Measurements from ENCODE around the gene TSKS. TPM values are rescaled to one million over a fixed set of nuclear protein-coding genes. Genes with fewer than 3 reads are reported as not detected.
A peak's percentile ranks its signal among the peaks of the same experiment; 100 is the strongest.

TSKS gene
- total RNA-seq, 1 donor from 2014 or later, result 0.17 TPM

GRCh38 chr19:49792829-49793560 is 29.9 kb upstream of the TSKS start:
- no peak for DNase-seq

- no peak for DNase-seq
Measured at GRCh38 chr19:49791776-49792445, 28.8 kb upstream of the TSKS start.

- DNase-seq, result no peak
Measured at GRCh38 chr19:49790866-49791265, 27.8 kb upstream of the TSKS start.

- DNase-seq, result no peak
Measured at GRCh38 chr19:49788857-49789256, 25.8 kb upstream of the TSKS start.

- no peak for DNase-seq
Measured at GRCh38 chr19:49787746-49788145, 24.6 kb upstream of the TSKS start.

GRCh38 chr19:49786376-49786820 is 23.3 kb upstream of the TSKS start:
- no peak for DNase-seq

- no peak for DNase-seq
Measured at GRCh38 chr19:49782515-49782914, 19.4 kb upstream of the TSKS start.

- DNase-seq, result no peak
Measured at GRCh38 chr19:49781394-49781793, 18.3 kb upstream of the TSKS start.

- DNase-seq, result no peak
Measured at GRCh38 chr19:49780861-49781260, 17.8 kb upstream of the TSKS start.

GRCh38 chr19:49779731-49780555 is 16.8 kb upstream of the TSKS start:
- no peak for DNase-seq

- no peak for DNase-seq
Measured at GRCh38 chr19:49776371-49776764, 13.3 kb upstream of the TSKS start.

GRCh38 chr19:49775742-49776370 is 12.8 kb upstream of the TSKS start:
- no peak for DNase-seq

- DNase-seq, result no peak
Measured at GRCh38 chr19:49774969-49775368, 11.9 kb upstream of the TSKS start.

GRCh38 chr19:49773663-49774350 is 10.7 kb upstream of the TSKS start:
- no peak for DNase-seq

- no peak for DNase-seq
Measured at GRCh38 chr19:49772850-49773432, 9.8 kb upstream of the TSKS start.

GRCh38 chr19:49771674-49772139 is 8.6 kb upstream of the TSKS start:
- DNase-seq, result no peak

- DNase-seq, result no peak
Measured at GRCh38 chr19:49770529-49770928, 7.4 kb upstream of the TSKS start.

GRCh38 chr19:49767967-49768581 is 5.0 kb upstream of the TSKS start:
- DNase-seq, result peak; percentile 16

- peak; percentile 28 for DNase-seq
Measured at GRCh38 chr19:49767381-49767780, 4.3 kb upstream of the TSKS start.

- DNase-seq, result no peak
Measured at GRCh38 chr19:49766930-49767299, 3.8 kb upstream of the TSKS start, which contains the start of gene AP2A1. AP2A1 (plus strand) TSS chr19:49767001; CDS start chr19:49767134, 133 bp downstream.

Measured in dermis blood vessel endothelial cell (primary cell).